NB4 (cell line): ENCODE data around the gene TXNDC2.

Source experiments
- POLR2A ChIP-seq: IDR thresholded peaks from 2 replicates; pipeline ENCODE4 v1.6.1; 2011; ENCODE audit warnings: mild to moderate bottlenecking; ENCODE audit not compliant: insufficient read length; ENCODE audit errors: extremely low read depth
- TF ChIP-seq, protein P1 (sequence below): IDR thresholded peaks from one replicate; pipeline ENCODE4 v1.5.1; 2012; ENCODE audit warnings: low read depth, low read length

DNA sequence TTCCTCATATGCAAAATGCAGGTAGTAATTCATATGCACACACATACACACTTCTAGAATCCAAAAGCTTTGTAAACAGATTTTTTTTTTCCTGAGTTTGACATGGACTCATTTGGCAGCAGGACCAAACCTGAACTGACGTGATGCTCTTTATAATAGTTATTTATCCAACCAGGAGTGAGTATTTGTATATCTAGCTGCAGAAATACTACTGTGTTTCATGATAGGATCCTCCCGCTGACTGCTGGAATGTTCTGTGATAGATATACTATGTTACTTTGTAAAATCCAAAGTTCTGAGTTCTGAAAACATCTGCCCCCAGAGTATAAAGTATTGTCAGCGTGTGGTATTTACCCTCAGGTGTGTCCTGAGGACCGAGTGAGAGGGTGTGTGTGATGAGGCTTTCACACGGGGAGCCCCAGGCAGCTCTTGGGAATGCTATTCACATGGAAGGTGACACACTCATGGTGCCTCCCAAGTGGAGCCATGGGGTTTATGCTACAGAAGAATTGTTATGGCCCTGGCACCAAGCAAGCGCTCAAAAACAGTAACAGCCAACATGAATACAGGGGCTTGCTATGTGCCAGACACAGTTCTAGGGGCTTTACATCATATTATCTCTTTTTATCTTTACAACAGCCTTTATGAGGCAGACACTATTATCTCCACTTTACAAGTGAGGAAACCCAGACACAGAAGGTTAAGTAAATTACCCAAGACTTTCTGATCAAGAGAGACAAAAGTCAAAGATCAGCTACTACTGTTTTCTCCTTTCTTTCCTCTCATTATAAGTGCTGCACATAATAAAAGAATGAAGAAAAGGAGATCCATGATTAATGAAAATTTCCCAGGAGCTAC, 16.7 kb upstream of the TXNDC2 start:
- TF ChIP-seq, protein P1, sequence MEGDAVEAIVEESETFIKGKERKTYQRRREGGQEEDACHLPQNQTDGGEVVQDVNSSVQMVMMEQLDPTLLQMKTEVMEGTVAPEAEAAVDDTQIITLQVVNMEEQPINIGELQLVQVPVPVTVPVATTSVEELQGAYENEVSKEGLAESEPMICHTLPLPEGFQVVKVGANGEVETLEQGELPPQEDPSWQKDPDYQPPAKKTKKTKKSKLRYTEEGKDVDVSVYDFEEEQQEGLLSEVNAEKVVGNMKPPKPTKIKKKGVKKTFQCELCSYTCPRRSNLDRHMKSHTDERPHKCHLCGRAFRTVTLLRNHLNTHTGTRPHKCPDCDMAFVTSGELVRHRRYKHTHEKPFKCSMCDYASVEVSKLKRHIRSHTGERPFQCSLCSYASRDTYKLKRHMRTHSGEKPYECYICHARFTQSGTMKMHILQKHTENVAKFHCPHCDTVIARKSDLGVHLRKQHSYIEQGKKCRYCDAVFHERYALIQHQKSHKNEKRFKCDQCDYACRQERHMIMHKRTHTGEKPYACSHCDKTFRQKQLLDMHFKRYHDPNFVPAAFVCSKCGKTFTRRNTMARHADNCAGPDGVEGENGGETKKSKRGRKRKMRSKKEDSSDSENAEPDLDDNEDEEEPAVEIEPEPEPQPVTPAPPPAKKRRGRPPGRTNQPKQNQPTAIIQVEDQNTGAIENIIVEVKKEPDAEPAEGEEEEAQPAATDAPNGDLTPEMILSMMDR: no peak
- TF ChIP-seq POLR2A: no peak
